Neural crest cell (in vitro differentiated cells): Measurements from ENCODE around the gene NPR2. TPM values are rescaled to one million over a fixed set of nuclear protein-coding genes. Genes with fewer than 3 reads are reported as not detected.

Experiments used
- DNase-seq: peaks from one replicate; pipeline ENCODE4 v3.0.0; 2021; ENCODE audit warnings: low read depth, mixed read lengths, low spot score
- H3K27ac Mint-ChIP-seq: one replicate; pipeline ENCODE4 v1.8.0; 2021; ENCODE audit warnings: mild to moderate bottlenecking, mixed read lengths; ENCODE audit not compliant: unreplicated experiment
- H3K27me3 Mint-ChIP-seq: 2 replicates; pipeline ENCODE4 v1.8.0; 2021; ENCODE audit warnings: low read depth, mild to moderate bottlenecking, mixed read lengths
- H3K36me3 Mint-ChIP-seq: 2 replicates; pipeline ENCODE4 v1.8.0; 2021; ENCODE audit warnings: low read depth, mild to moderate bottlenecking, mixed read lengths
- H3K4me1 Mint-ChIP-seq: 2 replicates; pipeline ENCODE4 v1.8.0; 2021; ENCODE audit warnings: mixed read lengths
- H3K4me3 Mint-ChIP-seq: one replicate; pipeline ENCODE4 v1.8.0; 2021; ENCODE audit warnings: mild to moderate bottlenecking, mixed read lengths
- H3K9me3 Mint-ChIP-seq: 2 replicates; pipeline ENCODE4 v1.8.0; 2021; ENCODE audit warnings: mixed read lengths
- CTCF ChIP-seq: fragments of 200-600 bp; sonication (generic); conservative IDR thresholded peaks from 2 replicates; pipeline ENCODE4 v1.5.0; 2021; ENCODE audit warnings: antibody characterized with exemption, mild to moderate bottlenecking
- total RNA-seq: library from RNA; stranded (reverse); gene quantifications from 2 replicates; pipeline ENCODE4 v1.2.1, GENCODE V29; 2021

NPR2 gene
- total RNA-seq, 1 donor from 2014 or later: 26.9 TPM

- H3K4me3 Mint-ChIP-seq: no peak overlapping the region
- no peaks in the 10 kb centered on the region for H3K4me1 Mint-ChIP-seq
- no peaks in the 10 kb centered on the region for H3K27me3 Mint-ChIP-seq
- no peak overlapping the region for H3K27ac Mint-ChIP-seq
- no peak for DNase-seq
- TF ChIP-seq CTCF: no peak
- no peaks in the 10 kb centered on the region for H3K36me3 Mint-ChIP-seq
- H3K9me3 Mint-ChIP-seq: no peaks in the 10 kb centered on the region
Measured at GRCh38 chr9:35766997-35767396, 24.4 kb upstream of the NPR2 start.

- H3K27me3 Mint-ChIP-seq: no peaks in the 10 kb centered on the region
- no peaks in the 10 kb centered on the region for H3K4me1 Mint-ChIP-seq
- H3K36me3 Mint-ChIP-seq: no peaks in the 10 kb centered on the region
- H3K4me3 Mint-ChIP-seq: no peak overlapping the region
- H3K27ac Mint-ChIP-seq: no peak overlapping the region
- no peak for DNase-seq
- no peak for TF ChIP-seq CTCF
- H3K9me3 Mint-ChIP-seq: no peaks in the 10 kb centered on the region
Measured at GRCh38 chr9:35767458-35767857, 23.9 kb upstream of the NPR2 start.

GRCh38 chr9:35769763-35770162, 21.6 kb upstream of the NPR2 start:
- no peaks in the 10 kb centered on the region for H3K9me3 Mint-ChIP-seq
- H3K27me3 Mint-ChIP-seq: no peaks in the 10 kb centered on the region
- H3K4me1 Mint-ChIP-seq: no peaks in the 10 kb centered on the region
- no peak overlapping the region for H3K27ac Mint-ChIP-seq
- no peak for TF ChIP-seq CTCF
- DNase-seq: no peak
- no peaks in the 10 kb centered on the region for H3K36me3 Mint-ChIP-seq
- H3K4me3 Mint-ChIP-seq: no peak overlapping the region

- no peak overlapping the region for H3K4me3 Mint-ChIP-seq
- DNase-seq: no peak
- no peak for TF ChIP-seq CTCF
- no peaks in the 10 kb centered on the region for H3K9me3 Mint-ChIP-seq
- no peak overlapping the region for H3K27ac Mint-ChIP-seq
- H3K4me1 Mint-ChIP-seq: peaks cover 13% of the 10 kb centered on the region
- no peaks in the 10 kb centered on the region for H3K27me3 Mint-ChIP-seq
- no peaks in the 10 kb centered on the region for H3K36me3 Mint-ChIP-seq
Measured at GRCh38 chr9:35771075-35771433, 20.3 kb upstream of the NPR2 start.

GRCh38 chr9:35771534-35771933, 19.9 kb upstream of the NPR2 start:
- no peak for DNase-seq
- Mint-ChIP-seq H3K9me3 (no peaks in the 10 kb centered on the region), H3K27ac (no peak overlapping the region), H3K36me3 (no peaks in the 10 kb centered on the region), H3K27me3 (no peaks in the 10 kb centered on the region), H3K4me1 (peaks cover 15% of the 10 kb centered on the region), H3K4me3 (no peak overlapping the region)
- TF ChIP-seq CTCF: no peak

- no peaks in the 10 kb centered on the region for H3K9me3 Mint-ChIP-seq
- no peak for DNase-seq
- no peaks in the 10 kb centered on the region for H3K27me3 Mint-ChIP-seq
- H3K4me1 Mint-ChIP-seq: peaks cover 15% of the 10 kb centered on the region
- H3K27ac Mint-ChIP-seq: no peak overlapping the region
- no peaks in the 10 kb centered on the region for H3K36me3 Mint-ChIP-seq
- no peak overlapping the region for H3K4me3 Mint-ChIP-seq
- no peak for TF ChIP-seq CTCF
Measured at GRCh38 chr9:35771943-35772342, 19.4 kb upstream of the NPR2 start.
